ENCODE measurements around the gene ATP6AP1. TPM values are rescaled to one million over a fixed set of nuclear protein-coding genes. Genes with fewer than 3 reads are reported as not detected.
A peak's percentile ranks its signal among the peaks of the same experiment; 100 is the strongest.

Gene ATP6AP1
- total and polyA plus RNA-seq, 10 donors, result 34.2 to 127 (median 82.0) TPM

GRCh38 chrX:154436983-154437752 lies 8.7 kb downstream of the ATP6AP1 start, which contains the start of gene GDI1:
GDI1 (plus strand) TSS chrX:154437154; CDS start chrX:154437255, 101 bp downstream.
- Histone ChIP-seq H3K36me3 (peaks cover 0 to 77% (median 25%) of the 10 kb centered on the region in 6 donors), H3K4me3 (peak within 1 kb of the TSS; percentile 61 to 93 (median 76)), H3K27ac (peak within 1 kb of the TSS; percentile 60 to 95 (median 90)), H3K27me3 (replicated peaks in 1 of 7) (no peaks in the 10 kb centered on the region), H3K4me1 (peaks cover 4 to 55% (median 17%) of the 10 kb centered on the region in 6 donors), H3K9me3 (no peaks in the 10 kb centered on the region)
- peak; percentile 89 for DNase-seq
- 0 to 58% (median 1%) methylated on average over 8 to 93 of the region's 93 CpGs for WGBS, 5 donors
- intact Hi-C loops (cut with DNase I; ENCODE audit: low total_unique reads), result no loop called here
- TF ChIP-seq POLR2AphosphoS5 (IDR thresholded peaks at IDR 0.05) (peak; percentile 80 to 84 (median 81)), POLR2A (IDR thresholded peaks at IDR 0.05) (peak in 1 of 3 donors; percentile 23)
- TF ChIP-seq, protein P1, sequence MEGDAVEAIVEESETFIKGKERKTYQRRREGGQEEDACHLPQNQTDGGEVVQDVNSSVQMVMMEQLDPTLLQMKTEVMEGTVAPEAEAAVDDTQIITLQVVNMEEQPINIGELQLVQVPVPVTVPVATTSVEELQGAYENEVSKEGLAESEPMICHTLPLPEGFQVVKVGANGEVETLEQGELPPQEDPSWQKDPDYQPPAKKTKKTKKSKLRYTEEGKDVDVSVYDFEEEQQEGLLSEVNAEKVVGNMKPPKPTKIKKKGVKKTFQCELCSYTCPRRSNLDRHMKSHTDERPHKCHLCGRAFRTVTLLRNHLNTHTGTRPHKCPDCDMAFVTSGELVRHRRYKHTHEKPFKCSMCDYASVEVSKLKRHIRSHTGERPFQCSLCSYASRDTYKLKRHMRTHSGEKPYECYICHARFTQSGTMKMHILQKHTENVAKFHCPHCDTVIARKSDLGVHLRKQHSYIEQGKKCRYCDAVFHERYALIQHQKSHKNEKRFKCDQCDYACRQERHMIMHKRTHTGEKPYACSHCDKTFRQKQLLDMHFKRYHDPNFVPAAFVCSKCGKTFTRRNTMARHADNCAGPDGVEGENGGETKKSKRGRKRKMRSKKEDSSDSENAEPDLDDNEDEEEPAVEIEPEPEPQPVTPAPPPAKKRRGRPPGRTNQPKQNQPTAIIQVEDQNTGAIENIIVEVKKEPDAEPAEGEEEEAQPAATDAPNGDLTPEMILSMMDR (IDR thresholded peaks at IDR 0.05 in 8 of 11, conservative IDR thresholded peaks at IDR 0.05 in 3 of 11), result no peak

DNA sequence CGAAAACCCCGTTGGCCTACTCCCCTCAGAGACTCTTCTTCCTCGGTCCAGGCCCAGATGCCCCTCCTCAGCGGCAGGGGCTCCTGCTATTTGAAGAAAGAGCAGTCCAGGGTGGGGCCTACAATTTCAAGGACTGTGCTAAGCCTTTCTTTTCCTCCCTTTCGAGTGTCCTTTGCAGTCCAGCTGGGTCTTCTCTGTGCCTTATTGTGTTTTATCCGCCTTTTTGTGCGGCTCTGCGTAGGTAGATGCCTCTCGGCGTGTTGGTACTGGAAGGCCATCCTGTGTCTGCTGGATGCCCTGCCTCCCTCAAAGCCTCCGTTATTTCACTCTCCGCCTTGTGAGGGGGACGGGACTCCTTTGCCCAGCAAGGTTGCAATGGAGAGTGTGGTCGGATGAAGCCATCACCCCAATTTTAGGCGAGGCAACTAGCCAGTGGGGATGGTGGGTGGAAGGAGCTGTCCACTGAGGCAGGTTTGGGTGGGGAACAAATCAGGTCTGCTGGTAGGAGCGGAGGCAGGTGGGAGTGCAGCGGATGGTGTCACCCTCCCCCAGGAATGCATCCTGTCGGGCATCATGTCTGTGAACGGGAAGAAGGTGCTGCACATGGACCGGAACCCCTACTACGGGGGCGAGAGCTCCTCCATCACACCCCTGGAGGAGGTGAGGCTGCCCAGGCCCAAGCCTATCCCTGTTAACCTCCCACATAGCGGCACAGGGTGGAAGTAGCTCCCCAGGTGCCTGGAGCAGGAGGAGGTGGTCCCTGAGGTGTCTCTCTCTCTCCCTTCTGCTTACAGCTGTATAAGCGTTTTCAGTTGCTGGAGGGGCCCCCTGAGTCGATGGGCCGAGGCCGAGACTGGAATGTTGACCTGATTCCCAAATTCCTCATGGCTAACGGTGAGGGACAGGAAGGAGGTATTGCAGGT lies 9.8 kb downstream of the ATP6AP1 start:
- Histone ChIP-seq H3K4me3 (peak overlapping the region; percentile 61 to 93 (median 76)), H3K27ac (peak overlapping the region in 5 of 8 donors; percentile 90 to 95 (median 91)), H3K4me1 (peaks cover 4 to 58% (median 17%) of the 10 kb centered on the region in 6 donors), H3K9me3 (no peaks in the 10 kb centered on the region), H3K36me3 (peaks cover 0 to 77% (median 24%) of the 10 kb centered on the region in 6 donors), H3K27me3 (replicated peaks in 1 of 7) (no peaks in the 10 kb centered on the region)
- no peak for DNase-seq
- TF ChIP-seq POLR2AphosphoS5 (IDR thresholded peaks at IDR 0.05) (peak in 1 of 3 donors; percentile 13), POLR2A (IDR thresholded peaks at IDR 0.05) (no peak)
- TF ChIP-seq, protein P1 (IDR thresholded peaks at IDR 0.05 in 8 of 11, conservative IDR thresholded peaks at IDR 0.05 in 3 of 11), result no peak
- WGBS, 5 donors, result 62 to 74% (median 66%) methylated on average over 22 to 28 of the region's 28 CpGs
- intact Hi-C loops (cut with DNase I; ENCODE audit: low total_unique reads), result no loop called here

DNA sequence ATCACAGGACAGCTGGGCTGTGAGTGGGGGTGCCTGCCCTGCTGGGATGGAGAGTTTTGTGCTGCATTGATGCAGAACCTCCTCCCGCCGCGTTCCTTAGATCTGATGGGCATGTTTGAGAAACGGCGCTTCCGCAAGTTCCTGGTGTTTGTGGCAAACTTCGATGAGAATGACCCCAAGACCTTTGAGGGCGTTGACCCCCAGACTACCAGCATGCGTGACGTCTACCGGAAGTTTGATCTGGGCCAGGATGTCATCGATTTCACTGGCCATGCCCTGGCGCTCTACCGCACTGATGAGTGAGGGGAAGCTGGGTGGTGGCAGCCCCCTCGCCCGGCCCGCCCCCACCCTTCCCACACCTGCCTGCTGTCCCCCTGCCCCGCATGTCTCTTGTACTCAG lies 11.4 kb downstream of the ATP6AP1 start:
- intact Hi-C loops (cut with DNase I; ENCODE audit: low total_unique reads), result no loop called here
- peaks cover 0 to 6% (median 0%) of the 10 kb centered on the region in 7 donors for H3K27me3 ChIP-seq (replicated peaks in 1 of 7)
- no peak for TF ChIP-seq POLR2AphosphoS5 (IDR thresholded peaks at IDR 0.05)
- no peak for TF ChIP-seq POLR2A (IDR thresholded peaks at IDR 0.05)
- TF ChIP-seq, protein P1 (IDR thresholded peaks at IDR 0.05 in 8 of 11, conservative IDR thresholded peaks at IDR 0.05 in 3 of 11), result no peak
- no peak overlapping the region for H3K27ac ChIP-seq
- H3K9me3 ChIP-seq, result no peaks in the 10 kb centered on the region
- H3K4me1 ChIP-seq, result peaks cover 9 to 70% (median 25%) of the 10 kb centered on the region in 6 donors
- no peak for DNase-seq
- 87 to 94% (median 89%) methylated on average over 8 to 18 of the region's 18 CpGs for WGBS, 5 donors
- H3K36me3 ChIP-seq, result peaks cover 0 to 61% (median 21%) of the 10 kb centered on the region in 6 donors
- H3K4me3 ChIP-seq, result no peak overlapping the region
